ENCODE measurements around the gene ZBED4.
"Not testable (repeated sequence)": the region's sequence is repeated elsewhere in the genome, so short reads cannot be mapped to it uniquely, and the experiment has no call there.

The ZBED4 gene

DNA sequence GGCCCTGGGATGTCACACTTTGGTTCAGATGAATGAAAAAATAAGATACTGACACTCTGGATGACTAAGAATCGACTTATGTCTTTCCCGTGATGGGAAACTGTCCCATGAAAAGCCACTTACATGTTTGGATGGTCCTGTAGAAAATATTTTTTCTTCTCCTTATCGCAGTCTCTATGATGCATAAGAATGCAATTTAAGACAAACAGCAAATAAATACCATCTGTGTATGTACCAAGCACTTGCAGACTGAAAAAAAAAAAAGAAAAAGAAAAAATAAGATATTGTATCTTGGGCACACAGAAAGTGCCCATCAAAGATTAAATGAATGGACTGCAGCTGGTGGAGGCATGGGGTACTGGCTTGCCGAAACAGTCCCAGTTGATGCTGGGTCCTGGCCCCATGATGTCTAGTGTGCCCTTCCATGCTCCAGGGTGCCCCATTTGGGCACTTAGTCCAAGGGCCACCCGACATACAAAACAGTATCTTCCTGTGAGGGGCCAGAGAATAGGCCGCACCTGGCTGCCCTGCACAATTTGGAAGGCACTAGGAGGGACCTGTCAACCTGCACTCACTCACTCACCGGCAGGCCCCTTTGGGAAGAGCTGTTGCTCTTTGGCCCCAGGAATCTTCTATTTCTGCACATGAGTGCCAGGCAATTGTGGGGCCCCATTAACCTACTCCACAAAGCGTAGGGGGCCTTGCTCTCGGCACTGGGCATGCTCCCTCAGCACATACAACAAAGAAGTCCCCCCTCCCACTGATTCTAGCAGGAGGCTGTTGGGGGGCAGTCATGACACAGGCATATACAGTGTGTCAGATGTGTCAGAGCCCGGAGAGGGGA lies 2.5 kb upstream of the ZBED4 start:
- Histone ChIP-seq H3K27me3 (ENCODE audit: insufficient read depth, insufficient read length) (peaks cover 66% of the 10 kb centered on the region), H3K4me1 (ENCODE audit: insufficient read depth, insufficient read length) (peaks cover 2% of the 10 kb centered on the region), H3K9me3 (ENCODE audit: insufficient read depth, low read length) (no peaks in the 10 kb centered on the region), H3K4me3 (ENCODE audit: insufficient read length, low read depth) (no peak overlapping the region), H3K36me3 (ENCODE audit: insufficient read depth, insufficient read length, low read length) (peaks cover 2% of the 10 kb centered on the region), H3K9ac (ENCODE audit: insufficient read length, low read depth) (no peak overlapping the region)
- TF ChIP-seq YY1 (IDR thresholded peaks at IDR 0.05; ENCODE audit: insufficient read depth, insufficient read length) (no peak), SUZ12 (IDR thresholded peaks at IDR 0.05; ENCODE audit: extremely low read depth, insufficient read depth, insufficient read length) (no peak), ZNF274 (IDR thresholded peaks at IDR 0.05; ENCODE audit: low read depth, low read length) (no peak)
- DNase-seq (ENCODE audit: low read depth, low spot score) = no peak

DNA sequence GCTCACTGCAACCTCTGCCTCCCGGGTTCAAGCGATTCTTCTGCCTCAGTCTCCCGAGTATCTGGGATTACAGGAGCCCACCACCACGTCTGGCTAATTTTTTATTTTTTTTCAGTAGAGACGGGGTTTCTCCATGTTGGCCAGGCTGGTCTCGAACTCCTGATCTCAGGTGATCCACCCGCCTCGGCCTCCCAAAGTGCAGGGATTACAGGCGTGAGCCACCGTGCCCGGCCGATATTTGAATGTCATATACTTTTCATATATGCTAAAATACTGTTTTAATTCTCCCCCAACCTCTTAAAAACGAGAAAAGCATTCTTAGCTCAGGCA lies 1.1 kb upstream of the ZBED4 start:
- Histone ChIP-seq H3K27me3 (ENCODE audit: insufficient read depth, insufficient read length) (peaks cover 57% of the 10 kb centered on the region), H3K36me3 (ENCODE audit: insufficient read depth, insufficient read length, low read length) (peaks cover 11% of the 10 kb centered on the region), H3K9ac (ENCODE audit: insufficient read length, low read depth) (peak overlapping the region; percentile 85), H3K4me3 (ENCODE audit: insufficient read length, low read depth) (peak overlapping the region; percentile 70)
- not testable (repeated sequence) for H3K9me3 ChIP-seq (ENCODE audit: insufficient read depth, low read length); H3K4me1 ChIP-seq (ENCODE audit: insufficient read depth, insufficient read length); DNase-seq (ENCODE audit: low read depth, low spot score)

DNA sequence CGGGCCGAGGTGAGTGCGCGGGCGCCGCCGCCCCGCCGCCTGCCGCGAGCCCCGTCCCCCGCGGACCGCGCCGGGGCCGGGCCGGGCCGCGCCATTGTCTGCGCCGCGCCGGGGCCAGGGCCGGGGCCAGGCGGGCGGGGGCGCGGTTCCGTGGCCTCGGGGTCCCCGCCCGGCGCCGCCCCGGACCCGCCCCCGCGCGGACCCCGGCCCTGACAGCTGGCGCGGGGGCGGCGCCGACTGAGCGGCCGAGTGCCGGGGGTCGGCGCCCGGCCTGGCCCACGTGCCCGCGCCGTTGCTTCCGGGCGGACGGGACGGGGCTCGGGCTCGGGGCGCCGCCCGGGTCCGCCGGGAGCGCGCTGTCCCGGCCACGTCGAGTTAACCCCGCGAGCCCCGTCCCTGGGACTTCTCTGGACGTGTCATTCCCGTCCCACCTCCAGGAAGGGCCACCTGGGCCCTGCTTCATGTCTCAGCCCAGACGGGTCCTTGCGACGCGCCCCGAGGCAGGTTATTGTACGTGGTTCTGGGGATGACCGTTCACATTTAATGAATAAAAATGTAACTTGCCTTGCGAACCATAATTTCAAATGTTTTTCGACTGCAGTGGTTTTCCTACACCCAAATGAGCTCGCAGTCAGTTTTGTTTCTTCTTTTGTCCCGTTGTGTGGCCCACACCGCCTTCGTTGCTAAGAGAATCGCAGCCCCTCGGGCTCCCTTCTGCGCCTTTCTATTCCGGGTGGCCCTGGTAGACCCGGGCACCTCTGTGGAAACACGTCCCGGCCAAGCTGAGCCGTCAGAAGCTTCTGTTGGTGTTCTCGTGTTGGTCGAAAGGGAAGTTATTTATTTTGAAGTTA lies 562 bp downstream of the ZBED4 start:
- H3K4me1 ChIP-seq (ENCODE audit: insufficient read depth, insufficient read length) = peaks cover 3% of the 10 kb centered on the region
- peaks cover 40% of the 10 kb centered on the region for H3K27me3 ChIP-seq (ENCODE audit: insufficient read depth, insufficient read length)
- TF ChIP-seq YY1 (IDR thresholded peaks at IDR 0.05; ENCODE audit: insufficient read depth, insufficient read length) (no peak), ZNF274 (IDR thresholded peaks at IDR 0.05; ENCODE audit: low read depth, low read length) (no peak), SUZ12 (IDR thresholded peaks at IDR 0.05; ENCODE audit: extremely low read depth, insufficient read depth, insufficient read length) (no peak)
- H3K4me3 ChIP-seq (ENCODE audit: insufficient read length, low read depth) = peak overlapping the region; percentile 63
- peak overlapping the region; percentile 67 for H3K9ac ChIP-seq (ENCODE audit: insufficient read length, low read depth)
- no peak for DNase-seq (ENCODE audit: low read depth, low spot score)
- H3K9me3 ChIP-seq (ENCODE audit: insufficient read depth, low read length) = no peaks in the 10 kb centered on the region
- peaks cover 15% of the 10 kb centered on the region for H3K36me3 ChIP-seq (ENCODE audit: insufficient read depth, insufficient read length, low read length)

DNA sequence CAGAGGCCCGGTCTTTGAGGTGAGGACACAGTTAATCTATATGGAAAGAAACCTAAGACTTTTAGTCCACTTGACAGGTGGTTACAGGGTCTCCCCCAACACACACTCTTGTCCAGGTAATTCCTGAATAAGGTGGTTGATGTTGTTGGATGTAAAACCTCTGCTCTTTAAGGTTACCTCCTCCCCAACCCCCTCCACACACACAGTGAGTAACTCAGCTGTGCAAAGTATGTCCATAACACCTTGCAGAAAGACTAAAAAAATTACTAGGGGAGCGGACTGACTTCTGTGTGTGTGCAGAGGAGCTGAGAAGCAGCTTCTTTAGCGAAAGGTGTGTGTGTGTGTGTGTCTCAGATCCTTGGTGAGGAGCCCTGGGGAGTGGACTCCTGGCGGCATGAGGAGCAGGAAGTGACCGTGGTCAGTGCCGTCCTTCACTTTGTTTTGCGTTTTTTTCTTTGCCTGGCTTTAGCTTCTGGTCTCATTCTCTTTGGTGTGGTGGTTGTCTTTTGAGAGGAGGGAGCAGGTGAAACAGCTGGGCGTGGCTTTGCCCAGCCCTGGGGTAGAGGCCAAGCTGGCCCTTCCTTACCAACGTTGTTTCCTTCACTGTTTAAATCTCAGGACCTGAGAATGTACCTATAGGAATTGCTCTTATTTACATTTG lies 1.7 kb downstream of the ZBED4 start:
- no peak overlapping the region for H3K9ac ChIP-seq (ENCODE audit: insufficient read length, low read depth)

DNA sequence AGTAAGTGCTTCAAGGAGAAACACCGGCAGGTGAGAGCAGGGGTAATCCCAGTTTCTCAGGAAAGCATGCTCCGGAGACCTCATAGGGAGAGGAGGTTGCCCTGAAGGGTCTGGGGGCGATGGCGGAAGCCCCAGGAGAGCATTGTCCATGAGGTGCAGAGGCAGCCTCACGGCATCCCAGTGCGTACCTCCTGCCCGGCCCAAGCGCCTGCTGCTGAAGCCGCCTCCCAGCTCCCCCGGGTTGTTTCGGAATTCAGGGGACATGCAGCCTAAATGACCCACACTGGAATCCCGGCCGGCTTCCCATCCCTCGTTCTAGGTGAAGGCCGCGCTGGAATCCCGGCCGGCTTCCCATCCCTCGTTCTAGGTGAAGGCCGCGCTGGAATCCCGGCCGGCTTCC lies 2.7 kb downstream of the ZBED4 start:
- Histone ChIP-seq H3K4me3 (ENCODE audit: insufficient read length, low read depth) (no peak overlapping the region), H3K9ac (ENCODE audit: insufficient read length, low read depth) (no peak overlapping the region)

More for the DNA sequence above, 1.7 kb downstream of the ZBED4 start:
- no peak for DNase-seq (ENCODE audit: low read depth, low spot score)
- TF ChIP-seq SUZ12 (IDR thresholded peaks at IDR 0.05; ENCODE audit: extremely low read depth, insufficient read depth, insufficient read length) (no peak), ZNF274 (IDR thresholded peaks at IDR 0.05; ENCODE audit: low read depth, low read length) (no peak), YY1 (IDR thresholded peaks at IDR 0.05; ENCODE audit: insufficient read depth, insufficient read length) (no peak)
- Histone ChIP-seq H3K4me3 (ENCODE audit: insufficient read length, low read depth) (no peak overlapping the region), H3K27me3 (ENCODE audit: insufficient read depth, insufficient read length) (peaks cover 29% of the 10 kb centered on the region), H3K4me1 (ENCODE audit: insufficient read depth, insufficient read length) (peaks cover 3% of the 10 kb centered on the region), H3K36me3 (ENCODE audit: insufficient read depth, insufficient read length, low read length) (peaks cover 15% of the 10 kb centered on the region), H3K9me3 (ENCODE audit: insufficient read depth, low read length) (no peaks in the 10 kb centered on the region)

DNA sequence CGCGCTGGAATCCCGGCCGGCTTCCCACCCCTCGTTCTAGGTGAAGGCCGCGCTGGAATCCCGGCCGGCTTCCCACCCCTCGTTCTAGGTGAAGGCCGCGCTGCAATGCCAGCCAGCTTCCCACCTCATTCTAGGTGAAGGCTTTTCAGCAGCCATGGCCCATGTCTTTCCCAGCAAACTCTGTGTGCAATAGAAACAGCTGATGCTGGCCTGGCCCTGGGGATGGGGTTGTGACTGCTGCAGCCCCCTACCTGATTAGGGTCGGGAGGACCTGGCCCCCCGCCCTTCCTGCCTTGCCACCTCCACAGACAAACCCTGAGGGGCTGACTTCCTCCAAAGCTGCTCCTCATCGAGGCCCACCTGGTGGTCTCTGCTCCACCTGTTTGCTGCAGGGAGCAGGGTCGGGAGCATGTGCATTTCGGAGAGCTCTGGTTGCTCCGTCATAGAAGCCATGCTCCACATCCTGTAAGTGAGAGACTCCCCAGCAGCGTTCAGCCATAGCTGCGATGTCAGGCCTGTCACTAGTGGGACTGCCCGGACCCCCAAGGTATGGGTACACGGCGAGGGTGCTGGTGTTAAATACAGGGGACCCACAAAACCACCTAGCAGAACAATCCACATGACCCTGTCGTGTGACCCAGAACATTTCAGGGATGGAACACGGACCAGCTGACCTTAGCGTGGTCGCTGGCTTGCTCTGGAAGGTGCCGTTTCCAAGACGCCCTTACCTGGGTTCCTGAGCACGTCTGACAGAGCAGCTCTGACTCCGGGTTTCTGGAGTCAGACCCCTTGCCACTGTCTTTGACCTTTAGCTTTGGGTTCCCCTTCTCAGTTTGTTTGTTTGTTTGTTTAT lies 3.3 kb downstream of the ZBED4 start:
- Histone ChIP-seq H3K4me3 (ENCODE audit: insufficient read length, low read depth) (no peak overlapping the region), H3K9me3 (ENCODE audit: insufficient read depth, low read length) (no peaks in the 10 kb centered on the region), H3K4me1 (ENCODE audit: insufficient read depth, insufficient read length) (peaks cover 6% of the 10 kb centered on the region), H3K9ac (ENCODE audit: insufficient read length, low read depth) (peak overlapping the region; percentile 21), H3K27me3 (ENCODE audit: insufficient read depth, insufficient read length) (peaks cover 13% of the 10 kb centered on the region), H3K36me3 (ENCODE audit: insufficient read depth, insufficient read length, low read length) (peaks cover 15% of the 10 kb centered on the region)
- DNase-seq (ENCODE audit: low read depth, low spot score) = no peak
- TF ChIP-seq ZNF274 (IDR thresholded peaks at IDR 0.05; ENCODE audit: low read depth, low read length) = no peak
- TF ChIP-seq SUZ12 (IDR thresholded peaks at IDR 0.05; ENCODE audit: extremely low read depth, insufficient read depth, insufficient read length) = no peak
- TF ChIP-seq YY1 (IDR thresholded peaks at IDR 0.05; ENCODE audit: insufficient read depth, insufficient read length) = no peak

More for the DNA sequence above, 2.7 kb downstream of the ZBED4 start:
- no peaks in the 10 kb centered on the region for H3K9me3 ChIP-seq (ENCODE audit: insufficient read depth, low read length)
- peaks cover 3% of the 10 kb centered on the region for H3K4me1 ChIP-seq (ENCODE audit: insufficient read depth, insufficient read length)
- TF ChIP-seq SUZ12 (IDR thresholded peaks at IDR 0.05; ENCODE audit: extremely low read depth, insufficient read depth, insufficient read length) (no peak), ZNF274 (IDR thresholded peaks at IDR 0.05; ENCODE audit: low read depth, low read length) (no peak), YY1 (IDR thresholded peaks at IDR 0.05; ENCODE audit: insufficient read depth, insufficient read length) (no peak)
- H3K36me3 ChIP-seq (ENCODE audit: insufficient read depth, insufficient read length, low read length) = peaks cover 15% of the 10 kb centered on the region
- DNase-seq (ENCODE audit: low read depth, low spot score) = no peak
- H3K27me3 ChIP-seq (ENCODE audit: insufficient read depth, insufficient read length) = peaks cover 19% of the 10 kb centered on the region
